Right lobe of liver (tissue), 6 donors: ENCODE results near the gene TRMT5. TPM values are rescaled to one million over a fixed set of nuclear protein-coding genes. Genes with fewer than 3 reads are reported as not detected.

ENCODE experiments used
- ATAC-seq, 4 donors: fragments of 200-7000 bp; cut with Tn5 transposase; one replicate each; pipeline ENCODE4 v1.9.1; 2020; ENCODE audit warnings: mild to moderate bottlenecking in 4 of 4, moderate library complexity in 4 of 4
- DNase-seq, 3 donors: peaks; one replicate each; pipeline ENCODE4 v3.0.0-alpha.2; 2020
- H3K27ac ChIP-seq, 3 donors: fragments of 200-600 bp; one replicate each; pipeline ENCODE4 v1.8.0; 2022
- H3K27me3 ChIP-seq, 2 donors: fragments of 200-600 bp; one replicate each; pipeline ENCODE4 v1.8.0; 2022
- H3K36me3 ChIP-seq, 4 donors: fragments of 200-600 bp; sonication (generic) in 1 of 4; one replicate each; pipeline versions ENCODE4 v1.5.1 to v1.8.0; 2017 to 2022; ENCODE audit warnings: control low read depth in 1 of 4
- H3K4me1 ChIP-seq, 4 donors: fragments of 200-600 bp; sonication (generic) in 1 of 4; one replicate each; pipeline versions ENCODE4 v1.5.1 to v1.8.0; 2017 to 2022; ENCODE audit warnings: control low read depth in 1 of 4
- H3K4me3 ChIP-seq, 3 donors: fragments of 200-600 bp; one replicate each; pipeline ENCODE4 v1.8.0; 2022
- H3K9me3 ChIP-seq, 4 donors: fragments of 200-600 bp; sonication (generic) in 1 of 4; one replicate each; pipeline versions ENCODE4 v1.5.1 to v1.8.0; 2017 to 2022; ENCODE audit warnings: control low read depth in 1 of 4
- CTCF ChIP-seq, 4 donors: fragments of 200-600 bp in 3 of 4; fragments of 450-650 bp in 1 of 4; IDR thresholded peaks; one replicate each; pipeline versions ENCODE4 v1.5.1 to v1.8.0; 2016 to 2022; ENCODE audit warnings: antibody characterized with exemption in 4 of 4, mild to moderate bottlenecking in 2 of 4
- POLR2A ChIP-seq: fragments of 450-650 bp; IDR thresholded peaks from one replicate; pipeline ENCODE4 v1.6.1; 2017; ENCODE audit warnings: antibody characterized with exemption, mild to moderate bottlenecking
- WGBS: methylation state at CpG from one replicate; pipeline ENCODE4 v1.1.6; 2018; ENCODE audit warnings: low coverage, low lambda C conversion rate; ENCODE audit not compliant: insufficient coverage; ENCODE audit errors: missing lambda C conversion rate; 5-methylcytosine and 5-hydroxymethylcytosine counted together
- intact Hi-C, 2 donors: fragments of 100-400 bp; cut with DNase I; formaldehyde crosslinking; loops; one replicate each; pipeline versions ENCODE4 v1.11.2 to v1.14.1; 2022
- total RNA-seq, 6 experiments: library from RNA; depleted of rRNA in 2 of 6; stranded (reverse); fragments of >200 nt in 2 of 6; fragmentation: NEBNext Ultra II Directional in 3 of 6; extraction: Animal tissue kit (Norgen Biotek cat#: 25700) in 3 of 6; gene quantifications; one replicate each; pipeline versions ENCODE4 v1.1.0 to v1.2.4, GENCODE V29; 2016 to 2023
- donor health status: DM: no; HTN: yes; CAD: no.
- donor health status: DM: no; HTN: no; CAD: no.
- donor health status: DM: no; HTN: no; CAD: no.
- donor health status: DM: no; HTN: yes; CAD: no.
- donor health status: DM: no; HTN: yes; CAD: no.

Gene TRMT5
- total RNA-seq, 6 experiments from 2014 or later, result 4.3 to 7.6 (median 5.5) TPM

- Histone ChIP-seq H3K27me3 (no peaks in the 10 kb centered on the region), H3K27ac (no peak overlapping the region), H3K9me3 (no peaks in the 10 kb centered on the region), H3K4me3 (no peak overlapping the region), H3K36me3 (no peaks in the 10 kb centered on the region), H3K4me1 (no peaks in the 10 kb centered on the region)
- TF ChIP-seq POLR2A, result no peak
- ATAC-seq (peak in 1 of 4 donors; percentile 22), DNase-seq (no peak)
- intact Hi-C loops, result no loop called here
- WGBS, result 66% methylated on average over 4 of the region's 4 CpGs
Measured at GRCh38 chr14:60944204-60944603, 36.7 kb downstream of the TRMT5 start.

- no peaks in the 10 kb centered on the region for H3K36me3 ChIP-seq
- H3K4me1 ChIP-seq, result no peaks in the 10 kb centered on the region
- H3K27me3 ChIP-seq, result no peaks in the 10 kb centered on the region
- 100% methylated on average over 1 of the region's 1 CpG for WGBS
- intact Hi-C loops, result no loop called here
- H3K9me3 ChIP-seq, result no peaks in the 10 kb centered on the region
- no peak for TF ChIP-seq POLR2A
- no peak for TF ChIP-seq CTCF (IDR thresholded peaks at IDR 0.05)
- no peak overlapping the region for H3K27ac ChIP-seq
- DNase-seq (no peak), ATAC-seq (no peak)
- H3K4me3 ChIP-seq, result no peak overlapping the region
Measured at GRCh38 chr14:60943637-60944032, 37.2 kb downstream of the TRMT5 start.

GRCh38 chr14:60935319-60935718, 45.6 kb downstream of the TRMT5 start:
- H3K27ac ChIP-seq, result no peak overlapping the region
- intact Hi-C loops, result no loop called here
- no peaks in the 10 kb centered on the region for H3K36me3 ChIP-seq
- no peaks in the 10 kb centered on the region for H3K4me1 ChIP-seq
- ATAC-seq (no peak), DNase-seq (no peak)
- TF ChIP-seq CTCF (IDR thresholded peaks at IDR 0.05) (no peak), POLR2A (no peak)
- H3K27me3 ChIP-seq, result no peaks in the 10 kb centered on the region
- no peaks in the 10 kb centered on the region for H3K9me3 ChIP-seq
- no peak overlapping the region for H3K4me3 ChIP-seq

- Histone ChIP-seq H3K36me3 (no peaks in the 10 kb centered on the region), H3K27ac (no peak overlapping the region), H3K4me3 (no peak overlapping the region), H3K27me3 (no peaks in the 10 kb centered on the region), H3K4me1 (no peaks in the 10 kb centered on the region), H3K9me3 (no peaks in the 10 kb centered on the region)
- intact Hi-C loops, result no loop called here
- no peak for TF ChIP-seq CTCF (IDR thresholded peaks at IDR 0.05)
- no peak for TF ChIP-seq POLR2A
- ATAC-seq, result no peak
- no peak for DNase-seq
- 87% methylated on average over 6 of the region's 8 CpGs for WGBS
Measured at GRCh38 chr14:60933920-60934655, 46.8 kb downstream of the TRMT5 start.

GRCh38 chr14:60931218-60931617, 49.7 kb downstream of the TRMT5 start:
- Histone ChIP-seq H3K4me3 (no peak overlapping the region), H3K27me3 (no peaks in the 10 kb centered on the region), H3K36me3 (no peaks in the 10 kb centered on the region), H3K4me1 (no peaks in the 10 kb centered on the region), H3K9me3 (no peaks in the 10 kb centered on the region), H3K27ac (no peak overlapping the region)
- DNase-seq (no peak), ATAC-seq (no peak)
- WGBS, result 80% methylated on average over 1 of the region's 1 CpG
- TF ChIP-seq CTCF (IDR thresholded peaks at IDR 0.05), result no peak
- intact Hi-C loops, result no loop called here
